Measurements from ENCODE around the gene INSIG1. TPM values are rescaled to one million over a fixed set of nuclear protein-coding genes. Genes with fewer than 3 reads are reported as not detected.

Gene INSIG1
- total RNA-seq, 1 experiment from 2014 or later: 60.1 TPM

GRCh38 chr7:155352753-155353115 is 55.1 kb downstream of the INSIG1 start:
- H3K36me3 Mint-ChIP-seq (ENCODE audit: insufficient read depth, unreplicated experiment): peaks cover 5% of the 10 kb centered on the region
- intact Hi-C loops (cut with micrococcal nuclease; ENCODE audit: unreplicated experiment): no loop called here
- CTCF ChIA-PET: interaction anchor here (0.6 kb wide), 2 partner anchors 80 to 184 kb away, joined by 5 to 7 read pairs; no protein-coding TSS in a partner anchor

DNA sequence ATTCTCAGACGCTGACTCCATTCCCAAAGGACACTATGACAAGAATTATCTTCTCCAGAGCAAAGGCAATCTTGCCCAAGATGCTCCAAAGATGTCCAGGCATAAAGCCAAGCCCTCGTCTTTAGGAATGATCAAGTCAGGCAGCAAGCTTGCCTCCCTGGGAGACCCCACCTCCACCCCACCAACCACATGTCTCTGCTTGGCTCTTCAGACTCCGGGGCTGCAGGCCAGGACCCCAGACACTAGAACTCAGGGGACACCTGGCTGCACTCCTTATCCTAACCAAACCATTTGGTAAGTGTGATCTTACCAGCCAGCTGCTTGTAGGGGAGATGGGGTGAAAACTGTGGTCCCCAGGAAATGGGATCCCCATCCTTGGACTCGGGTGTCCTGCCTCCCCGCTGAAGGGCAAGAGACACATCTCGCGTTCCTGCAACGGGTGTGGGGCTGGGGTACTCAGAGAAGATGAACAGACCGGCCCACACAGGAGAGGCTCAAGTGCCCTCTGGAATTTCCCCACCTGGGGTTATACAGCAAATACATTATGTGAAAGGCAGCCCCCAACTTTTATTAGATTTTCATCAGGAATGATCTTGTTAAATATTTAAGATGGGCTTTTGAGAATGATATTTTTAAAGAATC is 55.7 kb downstream of the INSIG1 start:
- Histone ChIP-seq H3K9me3 (no peaks in the 10 kb centered on the region), H3K36me3 (ENCODE audit: control insufficient read depth, insufficient read depth, low read length) (no peaks in the 10 kb centered on the region), H3K27me3 (replicated peaks; ENCODE audit: control insufficient read depth, insufficient read depth, low read length) (no peaks in the 10 kb centered on the region), H3K4me1 (no peaks in the 10 kb centered on the region), H3K4me3 (ENCODE audit: low read depth, low read length) (no peak overlapping the region)
- DNase-seq: no peak
- no peaks in the 10 kb centered on the region for H3K9me3 Mint-ChIP-seq (ENCODE audit: unreplicated experiment)
- no peak overlapping the region for H3K4me3 Mint-ChIP-seq (ENCODE audit: unreplicated experiment)
- H3K36me3 Mint-ChIP-seq (ENCODE audit: insufficient read depth, unreplicated experiment): peaks cover 5% of the 10 kb centered on the region
- H3K27me3 Mint-ChIP-seq (ENCODE audit: insufficient read depth, unreplicated experiment): no peaks in the 10 kb centered on the region
- H3K27ac Mint-ChIP-seq (ENCODE audit: unreplicated experiment): no peak overlapping the region
- ChIA-PET CTCF (interaction anchor here (0.6 kb wide), 1 partner anchor 81 kb away, joined by 5 read pairs; no protein-coding TSS in a partner anchor), POLR2A (no interaction called here)
- intact Hi-C loops (cut with micrococcal nuclease; ENCODE audit: unreplicated experiment): no loop called here
- TF ChIP-seq CTCF (IDR thresholded peaks at IDR 0.05; ENCODE audit: insufficient read depth in 1 of 2, low read depth in 1 of 2, low read length in 1 of 2, severe bottlenecking in 1 of 2, unreplicated experiment in 1 of 2): no peak
- no TSS peak for BruUV-seq (replicated peaks)
- H3K4me1 Mint-ChIP-seq (ENCODE audit: low read depth, unreplicated experiment): no peaks in the 10 kb centered on the region

More at GRCh38 chr7:155352753-155353115, 55.1 kb downstream of the INSIG1 start:
- BruUV-seq (replicated peaks): no TSS peak
- no peaks in the 10 kb centered on the region for H3K9me3 ChIP-seq
- DNase-seq: no peak
- Mint-ChIP-seq H3K27me3 (ENCODE audit: insufficient read depth, unreplicated experiment) (no peaks in the 10 kb centered on the region), H3K4me1 (ENCODE audit: low read depth, unreplicated experiment) (no peaks in the 10 kb centered on the region), H3K27ac (ENCODE audit: unreplicated experiment) (no peak overlapping the region), H3K9me3 (ENCODE audit: unreplicated experiment) (no peaks in the 10 kb centered on the region), H3K4me3 (ENCODE audit: unreplicated experiment) (no peak overlapping the region)
- POLR2A ChIA-PET: no interaction called here
- H3K36me3 ChIP-seq (ENCODE audit: control insufficient read depth, insufficient read depth, low read length): no peaks in the 10 kb centered on the region
- no peak overlapping the region for H3K4me3 ChIP-seq (ENCODE audit: low read depth, low read length)
- H3K4me1 ChIP-seq: no peaks in the 10 kb centered on the region
- no peak for TF ChIP-seq CTCF (IDR thresholded peaks at IDR 0.05; ENCODE audit: insufficient read depth in 1 of 2, low read depth in 1 of 2, low read length in 1 of 2, severe bottlenecking in 1 of 2, unreplicated experiment in 1 of 2)
- no peaks in the 10 kb centered on the region for H3K27me3 ChIP-seq (replicated peaks; ENCODE audit: control insufficient read depth, insufficient read depth, low read length)

GRCh38 chr7:155354371-155355048 is 56.8 kb downstream of the INSIG1 start:
- Mint-ChIP-seq H3K4me3 (ENCODE audit: unreplicated experiment) (no peak overlapping the region), H3K36me3 (ENCODE audit: insufficient read depth, unreplicated experiment) (peaks cover 5% of the 10 kb centered on the region), H3K9me3 (ENCODE audit: unreplicated experiment) (no peaks in the 10 kb centered on the region), H3K27ac (ENCODE audit: unreplicated experiment) (no peak overlapping the region), H3K4me1 (ENCODE audit: low read depth, unreplicated experiment) (no peaks in the 10 kb centered on the region), H3K27me3 (ENCODE audit: insufficient read depth, unreplicated experiment) (no peaks in the 10 kb centered on the region)
- no peak for DNase-seq
- H3K4me3 ChIP-seq (ENCODE audit: low read depth, low read length): no peak overlapping the region
- no peak for TF ChIP-seq CTCF (IDR thresholded peaks at IDR 0.05; ENCODE audit: insufficient read depth in 1 of 2, low read depth in 1 of 2, low read length in 1 of 2, severe bottlenecking in 1 of 2, unreplicated experiment in 1 of 2)
- no peaks in the 10 kb centered on the region for H3K9me3 ChIP-seq
- no TSS peak for BruUV-seq (replicated peaks)
- H3K36me3 ChIP-seq (ENCODE audit: control insufficient read depth, insufficient read depth, low read length): no peaks in the 10 kb centered on the region
- POLR2A ChIA-PET: no interaction called here
- CTCF ChIA-PET: no interaction called here
- intact Hi-C loops (cut with micrococcal nuclease; ENCODE audit: unreplicated experiment): no loop called here
- H3K4me1 ChIP-seq: no peaks in the 10 kb centered on the region
- no peaks in the 10 kb centered on the region for H3K27me3 ChIP-seq (replicated peaks; ENCODE audit: control insufficient read depth, insufficient read depth, low read length)

All from Caco-2 (cell line).